Smooth muscle cell (in vitro differentiated cells): Measurements from ENCODE around the gene MGARP. TPM values are rescaled to one million over a fixed set of nuclear protein-coding genes. Genes with fewer than 3 reads are reported as not detected.

ENCODE experiments used
- DNase-seq: peaks from one replicate; lab custom pipeline; 2025; ENCODE audit not compliant: unreplicated experiment; lab: John Stamatoyannopoulos, UW
- H2AFZ ChIP-seq: fragments of 200-600 bp; sonication (generic); 2 replicates; pipeline ENCODE4 v1.6.0; 2016; ENCODE audit warnings: antibody characterized with exemption, low read depth, mild to moderate bottlenecking
- H3F3A ChIP-seq: fragments of 200-600 bp; sonication (generic); 2 replicates; pipeline ENCODE4 v1.6.0; 2017; ENCODE audit warnings: antibody characterized with exemption, low read depth
- H3K27ac ChIP-seq: fragments of 200-600 bp; sonication (generic); 2 replicates; pipeline ENCODE4 v1.5.1; 2016; ENCODE audit warnings: low read depth, mild to moderate bottlenecking
- H3K27me3 ChIP-seq: fragments of 200-600 bp; sonication (generic); 2 replicates; pipeline ENCODE4 v1.6.1; 2016; ENCODE audit warnings: low read depth, mild to moderate bottlenecking
- H3K36me3 ChIP-seq: fragments of 200-600 bp; sonication (generic); 2 replicates; pipeline ENCODE4 v1.5.1; 2016; ENCODE audit warnings: low read depth
- H3K4me1 ChIP-seq: fragments of 200-600 bp; sonication (generic); 2 replicates; pipeline ENCODE4 v1.5.1; 2016; ENCODE audit warnings: low read depth
- H3K4me2 ChIP-seq: fragments of 200-600 bp; sonication (generic); 2 replicates; pipeline ENCODE4 v1.6.0; 2016; ENCODE audit warnings: mild to moderate bottlenecking
- H3K4me3 ChIP-seq: fragments of 200-600 bp; sonication (generic); 2 replicates; pipeline ENCODE4 v1.5.1; 2016; ENCODE audit warnings: mild to moderate bottlenecking
- H3K79me2 ChIP-seq: fragments of 200-600 bp; sonication (generic); 2 replicates; pipeline ENCODE4 v1.6.0; 2016; ENCODE audit warnings: low read depth, mild to moderate bottlenecking
- H3K9ac ChIP-seq: fragments of 200-600 bp; sonication (generic); 2 replicates; pipeline ENCODE4 v1.6.0; 2016; ENCODE audit warnings: low read depth
- H3K9me3 ChIP-seq: fragments of 200-600 bp; sonication (generic); replicated peaks from 2 replicates; pipeline ENCODE4 v1.5.1; 2016; ENCODE audit warnings: low read depth
- H4K20me1 ChIP-seq: fragments of 200-600 bp; sonication (generic); 2 replicates; pipeline ENCODE4 v1.6.0; 2016; ENCODE audit warnings: low read depth
- WGBS: methylation state at CpG from one replicate; pipeline ENCODE4 v1.1.7; 2016; ENCODE audit warnings: low lambda C conversion rate; 5-methylcytosine and 5-hydroxymethylcytosine counted together
- polyA plus RNA-seq: library from polyadenylated mRNA; unstranded; fragments of >200 nt; fragmentation: Nextera tagmentation; extraction: Ambion mirVana; gene quantifications from 2 replicates; pipeline ENCODE4 v1.2.1, GENCODE V29; 2016
- total RNA-seq: library from RNA; depleted of rRNA; stranded (reverse); fragments of >200 nt; gene quantifications from 2 replicates; pipeline ENCODE4 v1.2.3, GENCODE V29; 2014
- TF ChIP-seq, protein P1 (sequence below): fragments of 200-600 bp; sonication (generic); IDR thresholded peaks from 2 replicates; pipeline ENCODE4 v1.5.1; 2017; ENCODE audit warnings: borderline replicate concordance, mild to moderate bottlenecking, antibody characterized with exemption; ENCODE audit not compliant: insufficient read depth, poor library complexity, severe bottlenecking

MGARP gene
- total and polyA plus RNA-seq, 2 experiments from 2014 or later, result 0.39 TPM; not detected in 1

DNA sequence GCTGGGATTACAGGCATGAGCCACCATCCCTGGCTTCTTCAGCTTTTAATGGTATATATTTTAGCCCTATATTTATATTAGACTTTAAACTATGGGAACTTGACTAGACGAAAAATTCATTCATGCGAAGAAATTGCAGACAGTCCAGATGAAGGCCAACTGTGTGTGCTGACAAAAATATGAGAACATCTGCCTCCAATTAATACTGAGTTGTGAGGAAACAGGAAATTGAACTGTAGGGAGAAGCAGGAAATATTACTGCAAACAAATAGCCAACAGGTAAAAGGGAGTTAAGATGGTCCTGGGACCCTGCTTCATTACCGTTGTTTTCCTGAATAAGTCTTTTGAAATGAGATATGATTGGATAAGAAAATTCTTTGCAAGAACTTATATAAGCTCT lies 26.3 kb downstream of the MGARP start:
- no peaks in the 10 kb centered on the region for H3K9me3 ChIP-seq
- no peaks in the 10 kb centered on the region for H3K36me3 ChIP-seq
- H3K9ac ChIP-seq, result no peak overlapping the region
- no peaks in the 10 kb centered on the region for H4K20me1 ChIP-seq
- TF ChIP-seq, protein P1, sequence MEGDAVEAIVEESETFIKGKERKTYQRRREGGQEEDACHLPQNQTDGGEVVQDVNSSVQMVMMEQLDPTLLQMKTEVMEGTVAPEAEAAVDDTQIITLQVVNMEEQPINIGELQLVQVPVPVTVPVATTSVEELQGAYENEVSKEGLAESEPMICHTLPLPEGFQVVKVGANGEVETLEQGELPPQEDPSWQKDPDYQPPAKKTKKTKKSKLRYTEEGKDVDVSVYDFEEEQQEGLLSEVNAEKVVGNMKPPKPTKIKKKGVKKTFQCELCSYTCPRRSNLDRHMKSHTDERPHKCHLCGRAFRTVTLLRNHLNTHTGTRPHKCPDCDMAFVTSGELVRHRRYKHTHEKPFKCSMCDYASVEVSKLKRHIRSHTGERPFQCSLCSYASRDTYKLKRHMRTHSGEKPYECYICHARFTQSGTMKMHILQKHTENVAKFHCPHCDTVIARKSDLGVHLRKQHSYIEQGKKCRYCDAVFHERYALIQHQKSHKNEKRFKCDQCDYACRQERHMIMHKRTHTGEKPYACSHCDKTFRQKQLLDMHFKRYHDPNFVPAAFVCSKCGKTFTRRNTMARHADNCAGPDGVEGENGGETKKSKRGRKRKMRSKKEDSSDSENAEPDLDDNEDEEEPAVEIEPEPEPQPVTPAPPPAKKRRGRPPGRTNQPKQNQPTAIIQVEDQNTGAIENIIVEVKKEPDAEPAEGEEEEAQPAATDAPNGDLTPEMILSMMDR, result no peak
- H3K27me3 ChIP-seq, result no peaks in the 10 kb centered on the region
- H3K79me2 ChIP-seq, result no peaks in the 10 kb centered on the region
- no peaks in the 10 kb centered on the region for H3K4me1 ChIP-seq
- no peak overlapping the region for H3K4me3 ChIP-seq
- 97% methylated on average over 3 of the region's 3 CpGs for WGBS
- no peak overlapping the region for H2AFZ ChIP-seq
- DNase-seq, result no peak
- no peak overlapping the region for H3K27ac ChIP-seq
- H3K4me2 ChIP-seq, result no peak overlapping the region
- H3F3A ChIP-seq, result no peaks in the 10 kb centered on the region

DNA sequence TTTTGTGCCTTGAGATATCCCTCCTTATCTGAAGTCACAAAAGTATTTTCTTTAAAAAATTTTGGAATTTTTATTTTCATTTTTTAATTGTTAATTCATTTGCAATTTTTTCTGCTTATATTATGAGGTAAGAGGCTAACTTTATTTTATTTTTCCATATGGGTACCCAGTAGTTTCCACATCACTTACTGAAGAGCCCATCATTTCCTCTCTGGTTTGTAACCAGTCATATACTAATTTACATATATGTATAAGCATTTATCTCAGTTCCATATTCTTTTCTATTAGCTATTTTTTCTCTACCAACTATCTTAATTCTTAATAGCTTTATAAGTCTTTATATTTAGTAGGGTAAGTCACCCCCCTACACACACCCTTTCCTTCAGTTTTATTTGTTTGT lies 27.0 kb downstream of the MGARP start:
- Histone ChIP-seq H4K20me1 (no peaks in the 10 kb centered on the region), H3K4me3 (no peak overlapping the region), H3K79me2 (no peaks in the 10 kb centered on the region), H3F3A (no peaks in the 10 kb centered on the region), H3K36me3 (no peaks in the 10 kb centered on the region), H3K27me3 (no peaks in the 10 kb centered on the region), H3K9ac (no peak overlapping the region), H3K4me1 (no peaks in the 10 kb centered on the region), H3K4me2 (no peak overlapping the region), H3K9me3 (no peaks in the 10 kb centered on the region), H3K27ac (no peak overlapping the region), H2AFZ (no peak overlapping the region)
- TF ChIP-seq, protein P1, result no peak
- no peak for DNase-seq

DNA sequence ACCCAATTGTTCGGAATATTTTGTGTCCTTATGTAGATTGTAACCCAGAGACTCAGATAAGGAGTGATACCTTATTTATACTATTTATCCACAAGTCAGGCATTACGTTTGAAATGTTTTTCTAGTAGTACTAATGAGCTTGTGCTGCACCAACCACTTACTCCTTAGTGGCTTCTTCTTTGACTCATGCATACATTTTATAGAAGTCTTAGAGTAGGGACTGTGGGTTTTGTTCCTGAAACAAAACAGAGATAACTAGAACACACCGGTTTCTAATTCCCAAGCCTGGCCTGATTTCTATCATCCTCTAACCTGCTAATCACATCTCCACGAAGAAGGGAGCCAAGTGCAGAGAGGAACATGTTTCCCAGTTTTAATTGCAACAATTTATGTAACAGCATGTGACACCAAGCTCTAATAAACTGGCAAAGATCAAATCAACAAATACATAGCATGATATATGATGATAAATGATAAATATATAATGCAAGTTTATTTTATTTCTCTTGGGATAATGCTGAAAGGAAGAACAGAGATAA lies 32.3 kb downstream of the MGARP start:
- H3K4me3 ChIP-seq, result no peak overlapping the region
- 49% methylated on average over 4 of the region's 4 CpGs for WGBS
- DNase-seq, result no peak
- no peak overlapping the region for H3K4me2 ChIP-seq
- no peaks in the 10 kb centered on the region for H3K27me3 ChIP-seq
- no peak overlapping the region for H3K9ac ChIP-seq
- no peak overlapping the region for H2AFZ ChIP-seq
- H3K27ac ChIP-seq, result peak overlapping the region; percentile 9
- peaks cover 5% of the 10 kb centered on the region for H3F3A ChIP-seq
- H3K4me1 ChIP-seq, result no peaks in the 10 kb centered on the region
- no peaks in the 10 kb centered on the region for H4K20me1 ChIP-seq
- H3K79me2 ChIP-seq, result no peaks in the 10 kb centered on the region
- TF ChIP-seq, protein P1, result no peak
- H3K9me3 ChIP-seq, result no peaks in the 10 kb centered on the region
- no peaks in the 10 kb centered on the region for H3K36me3 ChIP-seq

DNA sequence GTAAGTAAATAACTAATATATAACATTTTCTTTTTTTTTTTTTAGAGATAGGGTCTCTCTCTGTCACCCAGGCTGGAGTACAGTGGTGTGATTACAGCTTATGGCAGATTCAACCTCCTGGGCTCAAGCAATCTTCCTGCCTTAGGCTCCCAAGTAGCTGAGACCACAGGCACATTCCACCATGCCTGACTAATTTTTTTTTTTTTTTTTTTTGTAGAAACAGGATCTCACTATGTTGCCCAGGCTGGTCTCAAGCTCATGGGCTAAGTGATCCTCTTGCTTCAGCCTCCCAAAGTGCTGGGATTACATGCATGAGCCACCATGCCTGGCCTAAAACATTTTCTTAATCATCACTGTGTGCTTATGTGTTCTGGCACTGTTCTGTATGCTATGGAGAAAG lies 32.8 kb downstream of the MGARP start:
- Histone ChIP-seq H3K4me1 (no peaks in the 10 kb centered on the region), H2AFZ (no peak overlapping the region), H3F3A (peaks cover 10% of the 10 kb centered on the region), H3K79me2 (no peaks in the 10 kb centered on the region), H3K4me3 (no peak overlapping the region), H4K20me1 (no peaks in the 10 kb centered on the region), H3K9ac (no peak overlapping the region), H3K27me3 (no peaks in the 10 kb centered on the region), H3K36me3 (no peaks in the 10 kb centered on the region), H3K4me2 (no peak overlapping the region), H3K27ac (no peak overlapping the region), H3K9me3 (no peaks in the 10 kb centered on the region)
- TF ChIP-seq, protein P1, result no peak
- DNase-seq, result no peak
